Inflammatory macrophage treated with lipopolysaccharide for 4 hours (primary cell): ENCODE results near the gene NBAS.
"Not testable (repeated sequence)": the region's sequence is repeated elsewhere in the genome, so short reads cannot be mapped to it uniquely, and the experiment has no call there.

Experiments used
- DNase-seq: peaks from one replicate; pipeline ENCODE4 v3.0.0-alpha.2; 2020

The NBAS gene

DNA sequence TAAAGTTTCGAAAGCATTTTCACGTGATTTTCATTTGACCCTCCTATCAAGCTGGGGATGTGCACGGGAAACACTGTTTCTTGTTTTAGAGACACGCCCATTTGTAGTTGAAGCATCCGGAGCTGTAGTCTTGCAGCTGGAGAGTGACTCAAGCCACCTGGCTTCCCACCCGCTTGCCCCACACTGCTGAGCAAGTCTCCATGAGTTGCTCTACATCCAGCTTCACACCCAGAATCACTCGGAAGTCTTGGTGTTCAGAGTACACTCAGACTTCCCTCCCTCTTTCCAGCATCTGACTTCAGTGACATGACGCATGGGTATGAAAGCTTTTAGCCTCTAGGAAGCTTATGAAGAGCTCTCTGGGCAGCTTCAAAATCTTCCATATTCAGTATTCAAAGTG, 262.4 kb downstream of the NBAS start:
- no peak for DNase-seq

GRCh38 chr2:15293262-15293937, 267.7 kb downstream of the NBAS start:
- no peak for DNase-seq

GRCh38 chr2:15287447-15288184, 273.5 kb downstream of the NBAS start:
- no peak for DNase-seq

DNA sequence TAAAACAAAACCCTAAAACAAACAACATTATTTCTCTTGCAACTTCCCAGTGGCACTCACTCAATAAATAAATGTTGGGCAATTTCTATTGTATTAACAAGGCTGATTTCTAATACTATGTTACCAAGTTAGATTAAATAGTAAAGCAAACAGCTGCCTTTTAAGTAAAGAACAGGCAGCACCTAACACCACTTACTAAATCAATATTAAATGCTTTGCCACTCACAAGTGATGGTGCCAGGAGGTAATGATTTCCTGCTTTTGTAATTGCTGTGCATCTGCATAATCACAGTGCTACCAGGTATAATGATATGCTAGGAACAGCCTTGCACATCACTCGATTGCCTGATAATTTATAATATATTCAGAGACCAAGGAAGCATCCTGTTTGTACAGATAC, 276.5 kb downstream of the NBAS start:
- DNase-seq = no peak

- DNase-seq = no peak
Measured at GRCh38 chr2:15281681-15282080, 279.5 kb downstream of the NBAS start.

DNA sequence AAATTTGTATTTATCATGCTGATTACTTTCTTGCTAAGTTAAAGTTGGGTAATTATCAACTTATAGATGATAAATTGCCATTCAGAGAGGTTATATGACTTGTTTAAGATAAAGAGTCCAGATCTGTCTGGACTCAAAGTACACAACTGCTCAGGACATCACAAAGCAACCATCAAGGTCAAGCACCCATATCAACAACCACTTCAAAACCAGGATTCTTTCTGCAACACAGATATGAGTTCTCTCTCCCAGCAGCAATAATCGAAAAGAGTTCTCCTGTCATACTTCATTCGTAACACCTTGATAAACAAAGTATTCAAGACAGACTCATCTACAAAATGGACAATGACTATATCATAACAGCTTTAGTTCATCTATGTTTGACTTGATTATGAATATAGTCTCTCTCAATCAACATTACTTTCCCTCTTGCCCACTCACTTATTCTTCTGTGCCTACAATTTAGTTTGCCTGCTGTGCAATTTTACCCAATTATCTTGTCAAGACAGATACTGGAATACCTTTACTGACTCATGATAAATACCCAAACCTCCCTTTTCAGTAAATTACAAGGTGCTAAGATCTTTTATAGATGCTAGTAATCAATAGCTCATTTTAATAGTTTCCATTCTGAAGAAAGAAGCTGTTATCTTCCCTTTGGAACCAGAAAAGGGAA, 281.8 kb downstream of the NBAS start:
- DNase-seq = no peak

DNA sequence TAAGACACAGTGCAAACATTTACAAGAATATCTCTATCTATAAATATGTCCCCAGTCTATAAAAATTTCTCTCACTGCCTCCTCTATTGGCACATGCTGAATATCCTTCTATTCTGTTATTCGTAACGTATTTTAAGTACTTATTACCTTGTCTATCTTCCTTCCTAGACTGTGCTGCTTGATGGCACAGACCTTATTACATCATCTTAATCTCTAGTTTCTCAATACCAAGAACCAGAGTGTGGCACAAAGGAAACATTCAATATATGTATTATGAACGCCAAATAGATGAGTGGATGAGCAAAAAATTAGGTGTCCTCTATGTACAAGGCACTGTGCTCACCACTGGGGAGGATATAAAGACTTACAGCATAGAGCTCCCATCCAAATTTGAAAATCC, 282.8 kb downstream of the NBAS start:
- no peak for DNase-seq

- DNase-seq = no peak
Measured at GRCh38 chr2:15275346-15275745, 285.8 kb downstream of the NBAS start.

- no peak for DNase-seq
Measured at GRCh38 chr2:15273452-15273851, 287.7 kb downstream of the NBAS start.

DNA sequence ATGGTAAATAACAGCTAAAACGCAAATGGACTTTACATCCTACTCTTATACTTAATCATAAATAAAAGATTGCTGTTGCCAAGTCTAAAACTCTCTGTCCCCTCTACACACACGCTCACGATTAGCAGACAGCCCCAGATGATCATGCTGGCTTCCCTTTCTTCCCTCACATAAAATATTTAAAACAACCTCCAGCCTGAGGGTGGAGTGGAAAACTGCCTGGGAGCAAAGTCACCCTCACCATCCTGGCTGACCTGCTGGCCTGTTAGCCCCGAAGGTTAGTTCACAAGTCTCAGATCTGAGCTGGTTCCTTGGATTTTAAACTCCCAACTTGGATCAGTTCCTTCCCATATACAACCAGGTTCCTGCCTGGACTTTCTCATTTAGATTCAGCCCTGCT, 288.2 kb downstream of the NBAS start:
- no peak for DNase-seq

DNA sequence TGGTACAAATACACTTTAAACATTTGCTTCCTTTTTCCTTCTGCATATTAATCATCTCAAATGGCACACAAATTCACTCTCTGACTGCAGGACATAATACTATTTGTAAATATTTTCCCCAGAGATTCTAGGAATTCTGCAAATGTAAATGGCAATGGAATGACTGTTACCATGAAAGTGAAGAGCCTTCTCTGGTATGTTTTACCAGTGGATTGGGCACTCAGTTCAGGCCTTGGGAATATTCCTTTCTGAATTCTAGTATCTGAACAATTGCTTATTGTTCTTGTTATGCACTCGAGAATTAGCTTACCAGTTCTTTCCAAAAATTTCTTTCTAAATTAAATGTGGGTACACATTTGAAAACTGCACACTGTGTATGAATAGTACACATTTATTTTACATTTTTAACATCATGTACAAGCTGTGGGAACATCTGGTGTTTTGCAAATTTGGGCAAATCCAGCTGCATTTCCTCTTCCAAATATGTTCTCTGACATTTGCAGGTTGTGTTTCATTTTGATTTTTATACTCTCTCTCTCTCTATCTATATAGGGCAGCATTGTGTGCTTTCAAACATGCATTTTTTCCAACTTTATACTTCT, 289.1 kb downstream of the NBAS start:
- DNase-seq = no peak

DNA sequence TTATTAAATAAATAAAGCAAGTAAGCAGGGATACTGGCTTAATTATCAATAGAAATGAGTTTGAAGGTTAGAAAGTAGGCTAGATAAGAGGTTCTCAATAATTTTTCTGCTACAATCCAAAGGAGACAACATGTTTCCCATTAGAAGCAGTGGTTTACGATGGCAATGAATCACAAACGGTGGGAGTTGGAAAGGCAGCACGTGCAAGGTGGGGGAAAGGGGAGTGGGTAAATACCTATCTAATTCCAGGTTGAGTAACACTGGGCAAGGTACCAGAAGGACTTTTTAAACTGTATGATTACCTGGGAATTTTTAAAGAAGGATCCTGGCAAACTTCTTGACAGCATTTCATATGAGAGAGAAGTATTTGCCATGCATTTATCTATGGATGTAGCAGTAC, 289.9 kb downstream of the NBAS start:
- no peak for DNase-seq

DNA sequence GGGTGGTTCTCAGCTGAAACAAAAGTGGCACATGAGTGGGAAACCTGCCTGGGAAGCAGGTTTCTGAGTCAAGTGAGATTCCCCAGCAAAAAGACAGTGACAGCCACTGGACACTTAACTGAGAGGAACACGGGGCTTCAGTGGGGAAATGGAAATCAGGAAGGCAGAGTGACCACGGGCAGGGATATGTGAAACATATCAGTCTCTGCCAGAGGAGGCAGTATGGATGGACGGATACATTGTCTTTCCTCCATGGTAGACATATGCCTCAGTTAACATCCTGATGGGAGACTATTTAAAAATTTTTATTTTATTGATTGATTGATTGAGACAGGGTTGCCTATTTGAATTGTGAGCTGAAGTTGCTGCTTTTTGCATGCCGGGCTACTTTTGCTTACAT, 292.1 kb downstream of the NBAS start:
- DNase-seq = no peak

DNA sequence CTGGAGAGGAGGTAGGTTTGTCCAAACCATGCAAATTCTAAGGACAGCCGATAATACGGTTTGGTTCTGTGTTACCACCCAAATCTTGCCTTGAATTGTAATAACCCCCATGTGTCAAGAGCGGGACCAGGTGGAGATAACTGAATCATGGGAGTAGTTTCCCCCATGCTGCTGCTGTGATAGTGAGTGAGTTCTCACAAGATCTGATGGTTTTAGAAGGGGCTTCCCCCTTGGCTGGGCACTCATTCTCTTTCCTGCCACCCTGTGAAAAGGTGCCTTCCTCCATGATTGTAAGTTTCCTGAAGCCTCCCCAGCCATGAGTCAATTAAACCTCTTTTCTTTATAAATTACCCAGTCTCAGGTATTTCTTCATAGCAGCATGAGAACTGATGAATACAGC, 295.2 kb downstream of the NBAS start:
- DNase-seq = no peak

- no peak for DNase-seq
Measured at GRCh38 chr2:15263976-15264685, 297.0 kb downstream of the NBAS start.

DNA sequence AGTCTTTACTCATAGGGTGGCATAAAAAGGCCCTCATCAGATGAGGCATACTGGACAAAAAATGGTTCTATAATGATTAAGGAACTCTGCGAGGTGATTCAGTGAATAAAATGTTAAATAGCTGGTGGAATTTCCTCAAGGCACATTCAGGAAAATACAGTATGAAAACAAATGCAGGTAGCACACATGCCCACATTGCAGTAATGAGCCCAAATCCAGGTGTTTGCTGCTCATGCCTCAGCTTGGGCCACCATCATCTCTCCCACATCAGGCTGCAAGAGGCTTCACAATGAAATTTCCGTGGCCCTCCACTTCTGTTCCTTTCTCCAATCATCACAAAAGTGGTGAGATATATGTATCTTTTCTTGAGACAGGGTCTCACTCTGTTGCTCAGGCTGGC, 298.3 kb downstream of the NBAS start:
- DNase-seq = no peak

DNA sequence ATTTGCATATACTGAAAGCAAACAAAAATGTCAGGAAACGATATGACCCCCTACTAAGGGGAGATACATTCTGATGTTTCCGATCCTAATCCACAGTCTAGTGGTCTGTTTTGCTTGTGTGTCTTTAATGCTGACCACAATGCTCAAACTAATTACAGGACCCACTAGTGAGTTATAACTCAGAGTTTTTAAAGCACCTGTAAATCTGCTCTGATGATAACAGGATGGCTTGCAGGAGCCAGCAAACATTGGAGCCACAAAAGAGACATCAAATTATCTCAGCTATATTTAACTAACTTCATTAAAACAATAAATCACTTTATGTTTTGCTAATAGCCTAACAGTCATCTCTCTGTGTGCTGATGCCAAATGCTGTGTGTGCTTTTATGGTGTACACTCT, 300.3 kb downstream of the NBAS start:
- no peak for DNase-seq

- no peak for DNase-seq
Measured at GRCh38 chr2:15260196-15260595, 300.9 kb downstream of the NBAS start.

DNA sequence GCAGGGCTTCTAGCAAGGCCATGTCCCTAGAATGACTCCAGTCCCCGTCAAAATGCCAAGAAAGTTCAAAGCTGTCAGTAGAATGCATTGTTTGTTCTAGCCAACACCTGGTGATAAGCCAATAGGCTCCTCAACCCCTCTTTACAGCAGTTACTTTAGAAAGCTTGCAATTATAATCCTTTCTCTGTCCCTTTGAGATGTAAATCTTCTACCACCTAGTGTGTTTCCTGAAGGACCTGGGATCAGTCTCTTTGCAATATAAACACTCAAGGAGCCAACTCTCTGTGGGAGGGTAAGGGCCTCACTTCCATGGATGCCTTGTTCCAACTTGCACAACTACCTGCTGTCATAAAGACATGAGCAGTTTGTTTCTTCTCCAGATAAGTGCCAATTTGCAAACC, 301.8 kb downstream of the NBAS start:
- DNase-seq = no peak

- DNase-seq = not testable (repeated sequence)
Measured at GRCh38 chr2:15258385-15258784, 302.7 kb downstream of the NBAS start.

DNA sequence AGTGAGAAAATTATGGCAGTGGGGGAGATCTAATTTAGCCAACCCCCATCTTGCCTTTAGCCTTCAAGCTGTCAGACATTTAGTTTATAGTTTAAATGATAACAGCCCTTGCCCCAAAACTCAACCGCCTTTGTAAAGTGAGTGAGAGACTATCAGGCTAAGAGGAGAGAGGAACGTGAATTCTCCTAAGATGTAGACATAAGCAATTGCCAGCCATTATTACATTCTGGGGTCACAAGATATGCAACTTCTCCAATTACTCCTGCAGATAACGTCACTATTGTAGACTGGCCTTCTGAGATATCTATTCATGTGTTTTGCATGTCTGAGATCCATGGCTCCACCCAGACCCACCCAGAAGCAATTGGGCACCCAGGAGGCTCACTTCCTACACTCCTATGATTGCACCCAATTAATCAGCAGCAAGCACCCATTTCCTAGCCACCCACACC, 307.3 kb downstream of the NBAS start:
- no peak for DNase-seq

DNA sequence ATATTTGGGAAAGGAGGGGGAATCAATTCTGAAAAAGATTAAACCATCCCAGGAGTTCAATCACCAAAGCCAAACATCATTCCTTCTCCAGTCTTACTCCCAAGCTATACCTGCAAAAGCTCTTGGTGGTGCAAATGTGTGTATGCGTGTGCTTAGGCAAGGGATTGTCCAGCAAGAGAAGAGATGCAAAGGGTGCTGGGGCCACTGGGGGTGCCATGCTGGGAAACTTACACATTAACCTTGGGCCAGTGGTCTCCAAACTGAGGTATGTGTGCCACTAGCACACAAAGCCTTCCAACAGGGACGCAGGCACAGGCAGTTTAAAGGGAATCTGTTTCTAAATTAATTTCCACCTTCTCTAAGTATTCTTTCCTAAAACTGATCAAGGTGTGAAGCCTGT, 307.9 kb downstream of the NBAS start:
- DNase-seq = no peak

GRCh38 chr2:15251753-15252152, 309.4 kb downstream of the NBAS start:
- DNase-seq = no peak
